GM06990 (cell line): Measurements from ENCODE around the gene MRPL54.
"Not testable (repeated sequence)": the region's sequence is repeated elsewhere in the genome, so short reads cannot be mapped to it uniquely, and the experiment has no call there.

ENCODE experiments used
- DNase-seq: peaks from one replicate; pipeline ENCODE4 v3.0.0-alpha.2; 2011; ENCODE audit not compliant: insufficient read length; ENCODE audit errors: extremely low read depth
- H3K27me3 ChIP-seq: replicated peaks from 2 replicates; pipeline ENCODE4 v1.6.0; 2011; ENCODE audit warnings: low read length; ENCODE audit not compliant: control insufficient read depth, insufficient read depth
- H3K36me3 ChIP-seq: 2 replicates; pipeline ENCODE4 v1.5.1; 2011; ENCODE audit warnings: low read length; ENCODE audit not compliant: control insufficient read depth, insufficient read depth
- H3K4me3 ChIP-seq: replicated peaks from 2 replicates; pipeline ENCODE4 v1.5.1; 2011; ENCODE audit warnings: low read depth, mild to moderate bottlenecking, control low read depth, low read length
- CTCF ChIP-seq: IDR thresholded peaks from 2 replicates; pipeline ENCODE4 v1.5.1; 2011; ENCODE audit warnings: low read length, control low read depth, mild to moderate bottlenecking, inconsistent platforms; ENCODE audit not compliant: insufficient read depth, poor library complexity, severe bottlenecking

The MRPL54 gene

GRCh38 chr19:3762130-3762473 lies 380 bp upstream of the MRPL54 start:
- H3K4me3 ChIP-seq = no peak overlapping the region
- no peak for TF ChIP-seq CTCF
- H3K36me3 ChIP-seq = peaks cover 18% of the 10 kb centered on the region
- no peak for DNase-seq
- H3K27me3 ChIP-seq = no peaks in the 10 kb centered on the region

DNA sequence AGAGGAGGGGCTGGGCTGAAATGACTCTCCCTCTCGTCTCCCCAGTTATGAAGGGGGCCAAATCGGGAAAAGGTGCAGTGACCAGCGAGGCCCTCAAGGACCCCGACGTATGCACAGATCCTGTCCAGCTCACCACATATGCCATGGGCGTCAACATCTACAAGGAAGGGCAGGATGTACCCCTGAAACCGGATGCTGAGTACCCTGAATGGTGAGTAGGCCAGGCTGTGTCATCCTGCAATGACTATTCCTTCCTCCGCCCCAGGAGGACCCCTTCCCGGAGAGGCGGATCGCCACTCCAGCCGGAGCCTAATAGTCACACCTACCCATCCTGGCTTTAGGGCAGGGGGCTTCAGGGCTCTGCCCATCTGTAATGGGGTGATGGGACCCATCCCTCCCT lies 2.6 kb downstream of the MRPL54 start:
- no peak for DNase-seq
- H3K27me3 ChIP-seq = no peaks in the 10 kb centered on the region
- H3K4me3 ChIP-seq = no peak overlapping the region
- peaks cover 18% of the 10 kb centered on the region for H3K36me3 ChIP-seq
- no peak for TF ChIP-seq CTCF

DNA sequence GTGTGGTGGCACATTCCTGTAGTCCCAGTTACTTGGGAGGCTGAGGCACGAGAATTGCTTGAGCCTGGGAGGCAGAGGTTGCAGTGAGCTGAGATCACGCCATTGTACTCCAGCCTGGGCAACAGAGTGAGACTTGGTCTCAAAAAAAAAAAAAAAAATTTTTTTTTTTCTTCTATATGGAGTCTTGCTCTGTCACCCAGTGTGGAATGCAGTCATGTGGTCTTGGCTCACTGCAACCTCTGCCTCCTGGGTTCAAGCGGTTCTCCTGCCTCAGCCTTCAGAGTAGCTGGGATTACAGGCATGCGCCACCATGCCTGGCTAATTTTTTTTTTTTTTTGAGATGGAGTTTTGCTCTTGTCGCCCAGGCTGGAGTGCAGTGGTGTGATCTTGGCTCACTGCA lies 3.3 kb downstream of the MRPL54 start:
- not testable (repeated sequence) for H3K27me3 ChIP-seq, H3K4me3 ChIP-seq, DNase-seq
- peaks cover 18% of the 10 kb centered on the region for H3K36me3 ChIP-seq

DNA sequence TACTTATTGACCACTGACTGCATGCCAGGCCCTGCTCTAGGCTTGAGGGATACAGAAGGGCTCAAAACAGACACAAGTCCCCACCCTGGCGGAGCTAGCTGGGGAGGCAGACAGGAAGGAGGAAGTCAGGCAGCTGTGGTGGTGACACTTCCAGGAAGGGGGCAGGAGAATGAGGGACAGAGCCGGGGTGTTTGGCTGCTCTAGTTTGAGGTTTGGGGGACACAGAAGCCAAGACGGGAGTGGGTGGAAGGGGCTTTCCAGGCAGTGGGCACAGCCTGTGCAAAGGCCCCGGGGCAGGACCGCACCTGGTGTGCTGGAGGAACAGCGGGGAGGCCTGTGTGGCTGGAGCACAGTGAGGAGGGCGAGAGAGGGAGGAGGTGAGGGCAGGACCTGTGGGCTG lies 4.0 kb downstream of the MRPL54 start:
- H3K4me3 ChIP-seq = no peak overlapping the region
- no peak for DNase-seq
- TF ChIP-seq CTCF = no peak
- H3K36me3 ChIP-seq = peaks cover 18% of the 10 kb centered on the region
- H3K27me3 ChIP-seq = no peaks in the 10 kb centered on the region

DNA sequence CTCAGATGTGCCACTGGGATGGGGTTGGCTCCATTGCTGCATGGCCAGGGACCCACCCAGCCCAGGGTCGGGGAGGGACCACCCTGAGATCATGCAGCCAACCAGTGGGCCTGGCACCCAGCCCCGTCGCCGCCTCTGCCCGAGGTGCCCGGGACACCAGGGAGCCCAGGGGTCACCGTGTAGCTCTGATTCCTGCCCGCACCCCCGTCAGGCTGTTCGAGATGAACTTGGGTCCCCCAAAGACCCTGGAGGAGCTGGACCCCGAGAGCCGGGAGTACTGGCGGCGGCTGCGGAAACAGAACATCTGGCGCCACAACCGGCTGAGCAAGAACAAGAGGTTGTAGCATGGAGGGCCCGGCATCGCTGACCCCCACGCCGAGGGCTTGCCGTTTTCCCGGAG lies 4.6 kb downstream of the MRPL54 start:
- DNase-seq = no peak
- Histone ChIP-seq H3K36me3 (peaks cover 18% of the 10 kb centered on the region), H3K4me3 (no peak overlapping the region), H3K27me3 (no peaks in the 10 kb centered on the region)
- no peak for TF ChIP-seq CTCF

- no peak for DNase-seq
- Histone ChIP-seq H3K36me3 (peaks cover 18% of the 10 kb centered on the region), H3K4me3 (no peak overlapping the region), H3K27me3 (no peaks in the 10 kb centered on the region)
- TF ChIP-seq CTCF = no peak
Measured at GRCh38 chr19:3768015-3768747, 5.7 kb downstream of the MRPL54 start.
